NOMO-1 treated with dmso at 0.1 percent for 144 hours (cell line): Measurements from ENCODE around the gene RXFP1.

Experiments used
- DNase-seq: peaks from one replicate; lab custom pipeline; 2025; ENCODE audit not compliant: unreplicated experiment; lab: John Stamatoyannopoulos, UW

RXFP1 gene

GRCh38 chr4:158540125-158540907 is 18.6 kb downstream of the RXFP1 start:
- DNase-seq, result no peak

- DNase-seq, result no peak
Observed at GRCh38 chr4:158541506-158541905, 19.8 kb downstream of the RXFP1 start.

- DNase-seq, result no peak
Observed at GRCh38 chr4:158543191-158543590, 21.5 kb downstream of the RXFP1 start.

GRCh38 chr4:158544141-158544540 is 22.5 kb downstream of the RXFP1 start:
- DNase-seq, result no peak

- no peak for DNase-seq
Observed at GRCh38 chr4:158553364-158553763, 31.7 kb downstream of the RXFP1 start.

GRCh38 chr4:158560284-158560683 is 38.6 kb downstream of the RXFP1 start:
- no peak for DNase-seq

- DNase-seq, result no peak
Observed at GRCh38 chr4:158566860-158567259, 45.2 kb downstream of the RXFP1 start.

GRCh38 chr4:158571736-158572135 is 50.1 kb downstream of the RXFP1 start:
- no peak for DNase-seq

GRCh38 chr4:158572608-158573007 is 50.9 kb downstream of the RXFP1 start:
- DNase-seq, result no peak

- DNase-seq, result peak; percentile 8
Observed at GRCh38 chr4:158578476-158578875, 56.8 kb downstream of the RXFP1 start.

- no peak for DNase-seq
Observed at GRCh38 chr4:158580064-158580463, 58.4 kb downstream of the RXFP1 start.

GRCh38 chr4:158581161-158581560 is 59.5 kb downstream of the RXFP1 start:
- DNase-seq, result no peak

GRCh38 chr4:158586881-158587280 is 65.2 kb downstream of the RXFP1 start:
- no peak for DNase-seq

- no peak for DNase-seq
Observed at GRCh38 chr4:158588285-158588684, 66.6 kb downstream of the RXFP1 start.

- no peak for DNase-seq
Observed at GRCh38 chr4:158588777-158589176, 67.1 kb downstream of the RXFP1 start.

- no peak for DNase-seq
Observed at GRCh38 chr4:158590306-158590705, 68.6 kb downstream of the RXFP1 start.

GRCh38 chr4:158590824-158591223 is 69.1 kb downstream of the RXFP1 start:
- DNase-seq, result no peak

GRCh38 chr4:158597879-158598596 is 76.4 kb downstream of the RXFP1 start:
- no peak for DNase-seq

- peak; percentile 84 for DNase-seq
Observed at GRCh38 chr4:158599150-158599549, 77.5 kb downstream of the RXFP1 start.

GRCh38 chr4:158599765-158600498 is 78.2 kb downstream of the RXFP1 start:
- no peak for DNase-seq

GRCh38 chr4:158604369-158604768 is 82.7 kb downstream of the RXFP1 start:
- no peak for DNase-seq

GRCh38 chr4:158605393-158605792 is 83.7 kb downstream of the RXFP1 start:
- DNase-seq, result no peak
